Stomach (tissue), 9 donors: ENCODE data around the gene MCTP1. TPM values are rescaled to one million over a fixed set of nuclear protein-coding genes. Genes with fewer than 3 reads are reported as not detected.
A peak's percentile ranks its signal among the peaks of the same experiment; 100 is the strongest.

ENCODE experiments used
- DNase-seq, 2 donors: peaks; one replicate each; pipeline versions ENCODE4 v3.0.0 to v3.0.0-alpha.2; 2013 to 2019
- H3K27ac ChIP-seq, 5 donors: fragments of 200-600 bp in 4 of 5; sonication (generic) in 4 of 5; one replicate each; pipeline ENCODE4 v1.5.1; 2013 to 2019; ENCODE audit warnings: mild to moderate bottlenecking in 1 of 5, moderate library complexity in 1 of 5
- H3K27me3 ChIP-seq, 3 donors: fragments of 200-600 bp; sonication (generic); one replicate each; pipeline ENCODE4 v1.5.1; 2017 to 2019; ENCODE audit warnings: mixed run types in 1 of 3
- H3K36me3 ChIP-seq, 4 donors: fragments of 200-600 bp; sonication (generic); 1 replicate in 3 of 4; 2 replicates in 1 of 4; pipeline ENCODE4 v1.5.1; 2016 to 2019
- H3K4me1 ChIP-seq, 4 donors: fragments of 200-600 bp; sonication (generic); one replicate each; pipeline ENCODE4 v1.5.1; 2016 to 2019
- H3K4me3 ChIP-seq, 4 donors: fragments of 200-600 bp; sonication (generic) in 3 of 4; one replicate each; pipeline ENCODE4 v1.5.1; 2016 to 2019; ENCODE audit warnings: mild to moderate bottlenecking in 1 of 4
- H3K9me3 ChIP-seq, 4 donors: fragments of 200-600 bp; sonication (generic); one replicate each; pipeline ENCODE4 v1.5.1; 2016 to 2019
- EP300 ChIP-seq: sonication (generic); formaldehyde crosslinking; IDR thresholded peaks from one replicate; pipeline ENCODE4 v1.6.1; 2017; ENCODE audit warnings: antibody characterized with exemption
- POLR2A ChIP-seq, 4 donors: fragments of 450-650 bp; IDR thresholded peaks; one replicate each; pipeline ENCODE4 v1.6.1; 2016; ENCODE audit warnings: antibody characterized with exemption in 4 of 4, control low read depth in 2 of 4, mild to moderate bottlenecking in 1 of 4, moderate library complexity in 1 of 4
- POLR2AphosphoS5 ChIP-seq, 3 donors: sonication (generic); formaldehyde crosslinking; IDR thresholded peaks; one replicate each; pipeline ENCODE4 v1.6.1; 2016; ENCODE audit warnings: antibody characterized with exemption in 3 of 3
- WGBS, 5 donors: extraction: QIAGEN DNeasy Blood & Tissue Kit in 3 of 5; methylation state at CpG; one replicate each; pipeline versions ENCODE4 v1.1.5 to v1.1.7; 2013 to 2018; 5-methylcytosine and 5-hydroxymethylcytosine counted together
- intact Hi-C: fragments of 100-400 bp; cut with DNase I; formaldehyde crosslinking; loops from one replicate; pipeline ENCODE4 v1.15.1; 2023; ENCODE audit warnings: low total_unique reads
- polyA plus RNA-seq, 3 donors: library from polyadenylated mRNA; stranded (reverse); fragments of 200-250 nt; gene quantifications; one replicate each; pipeline ENCODE4 v1.2.3, GENCODE V29; 2013
- total RNA-seq, 5 donors: library from RNA; depleted of rRNA; stranded (reverse); fragments of >200 nt; gene quantifications; one replicate each; pipeline versions ENCODE4 v1.1.0 to v1.2.3, GENCODE V29; 2014 to 2016
- TF ChIP-seq, protein P1 (sequence below), 7 experiments: fragments of 450-650 bp in 4 of 7; fragments of 200-600 bp in 3 of 7; sonication (generic) in 3 of 7; IDR thresholded peaks; one replicate each; pipeline ENCODE4 v1.5.1; 2016 to 2019; ENCODE audit warnings: antibody characterized with exemption in 7 of 7, control low read depth in 2 of 7, mild to moderate bottlenecking in 1 of 7
- donor health status: healthy with polysubstance abuse.
- donor health status: Bipolar disorder and iron deficiency.
- donor health status: healthy.

Gene MCTP1
- total and polyA plus RNA-seq, 8 donors = 1.4 to 47.9 (median 11.3) TPM

DNA sequence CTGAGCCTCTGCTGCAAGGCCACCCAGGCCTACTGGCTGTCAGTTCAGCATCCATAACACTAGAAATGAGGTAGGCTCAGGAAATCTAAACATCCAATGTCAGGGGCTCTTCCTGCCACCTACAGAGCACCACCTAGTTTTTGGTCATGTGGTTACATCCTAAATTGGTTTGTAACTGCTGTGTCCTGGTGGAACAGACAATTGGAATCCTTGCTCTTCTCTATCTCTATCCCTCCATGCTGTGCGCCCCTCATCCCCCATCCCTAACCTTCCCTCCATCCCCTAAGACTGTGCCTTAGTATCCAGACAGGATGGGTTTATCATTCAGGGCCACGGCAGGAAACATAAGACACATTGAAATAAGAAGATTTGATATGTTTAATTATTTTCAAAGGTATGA is 11.4 kb upstream of the MCTP1 start:
- Histone ChIP-seq H3K4me3 (no peak overlapping the region), H3K9me3 (no peaks in the 10 kb centered on the region), H3K36me3 (no peaks in the 10 kb centered on the region), H3K27ac (no peak overlapping the region), H3K4me1 (no peaks in the 10 kb centered on the region), H3K27me3 (peaks cover 0 to 27% (median 0%) of the 10 kb centered on the region in 3 donors)
- DNase-seq = no peak
- intact Hi-C loops = no loop called here
- 80 to 89% (median 86%) methylated on average over 2 of the region's 2 CpGs for WGBS, 5 donors
- TF ChIP-seq POLR2AphosphoS5 (IDR thresholded peaks at IDR 0.05) (no peak), POLR2A (IDR thresholded peaks at IDR 0.05) (no peak), EP300 (no peak)
- TF ChIP-seq, protein P1, sequence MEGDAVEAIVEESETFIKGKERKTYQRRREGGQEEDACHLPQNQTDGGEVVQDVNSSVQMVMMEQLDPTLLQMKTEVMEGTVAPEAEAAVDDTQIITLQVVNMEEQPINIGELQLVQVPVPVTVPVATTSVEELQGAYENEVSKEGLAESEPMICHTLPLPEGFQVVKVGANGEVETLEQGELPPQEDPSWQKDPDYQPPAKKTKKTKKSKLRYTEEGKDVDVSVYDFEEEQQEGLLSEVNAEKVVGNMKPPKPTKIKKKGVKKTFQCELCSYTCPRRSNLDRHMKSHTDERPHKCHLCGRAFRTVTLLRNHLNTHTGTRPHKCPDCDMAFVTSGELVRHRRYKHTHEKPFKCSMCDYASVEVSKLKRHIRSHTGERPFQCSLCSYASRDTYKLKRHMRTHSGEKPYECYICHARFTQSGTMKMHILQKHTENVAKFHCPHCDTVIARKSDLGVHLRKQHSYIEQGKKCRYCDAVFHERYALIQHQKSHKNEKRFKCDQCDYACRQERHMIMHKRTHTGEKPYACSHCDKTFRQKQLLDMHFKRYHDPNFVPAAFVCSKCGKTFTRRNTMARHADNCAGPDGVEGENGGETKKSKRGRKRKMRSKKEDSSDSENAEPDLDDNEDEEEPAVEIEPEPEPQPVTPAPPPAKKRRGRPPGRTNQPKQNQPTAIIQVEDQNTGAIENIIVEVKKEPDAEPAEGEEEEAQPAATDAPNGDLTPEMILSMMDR (IDR thresholded peaks at IDR 0.05) = no peak

DNA sequence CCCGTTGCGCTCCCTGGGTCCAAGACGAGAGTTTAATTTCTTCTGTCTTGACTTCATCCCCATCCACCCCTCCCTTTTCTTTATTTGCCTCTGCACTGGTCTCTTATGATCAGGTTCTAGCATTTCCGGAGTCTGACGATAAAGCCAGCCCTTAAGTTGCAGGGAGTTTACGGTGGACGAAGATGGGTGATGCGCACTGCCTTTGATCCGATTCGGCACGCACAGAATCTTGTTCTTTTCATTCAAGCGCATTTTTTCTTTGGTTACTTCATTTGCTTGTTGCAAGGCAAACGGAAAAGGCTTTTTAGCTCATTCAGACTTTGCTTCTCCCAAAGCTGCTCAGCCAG is 488 bp upstream of the MCTP1 start:
- Histone ChIP-seq H3K36me3 (no peaks in the 10 kb centered on the region), H3K9me3 (no peaks in the 10 kb centered on the region), H3K27me3 (peaks cover 0 to 88% (median 60%) of the 10 kb centered on the region in 3 donors), H3K4me3 (peak overlapping the region; percentile 58 to 83 (median 68)), H3K4me1 (peaks cover 18 to 30% (median 25%) of the 10 kb centered on the region in 4 donors), H3K27ac (no peak overlapping the region)
- WGBS, 5 donors = 4 to 8% (median 7%) methylated on average over 13 of the region's 13 CpGs
- TF ChIP-seq POLR2AphosphoS5 (IDR thresholded peaks at IDR 0.05) (no peak), POLR2A (IDR thresholded peaks at IDR 0.05) (no peak), EP300 (no peak)
- TF ChIP-seq, protein P1 (IDR thresholded peaks at IDR 0.05) = no peak
- intact Hi-C loops = no loop called here
- DNase-seq = peak in 1 of 2 donors; percentile 32

DNA sequence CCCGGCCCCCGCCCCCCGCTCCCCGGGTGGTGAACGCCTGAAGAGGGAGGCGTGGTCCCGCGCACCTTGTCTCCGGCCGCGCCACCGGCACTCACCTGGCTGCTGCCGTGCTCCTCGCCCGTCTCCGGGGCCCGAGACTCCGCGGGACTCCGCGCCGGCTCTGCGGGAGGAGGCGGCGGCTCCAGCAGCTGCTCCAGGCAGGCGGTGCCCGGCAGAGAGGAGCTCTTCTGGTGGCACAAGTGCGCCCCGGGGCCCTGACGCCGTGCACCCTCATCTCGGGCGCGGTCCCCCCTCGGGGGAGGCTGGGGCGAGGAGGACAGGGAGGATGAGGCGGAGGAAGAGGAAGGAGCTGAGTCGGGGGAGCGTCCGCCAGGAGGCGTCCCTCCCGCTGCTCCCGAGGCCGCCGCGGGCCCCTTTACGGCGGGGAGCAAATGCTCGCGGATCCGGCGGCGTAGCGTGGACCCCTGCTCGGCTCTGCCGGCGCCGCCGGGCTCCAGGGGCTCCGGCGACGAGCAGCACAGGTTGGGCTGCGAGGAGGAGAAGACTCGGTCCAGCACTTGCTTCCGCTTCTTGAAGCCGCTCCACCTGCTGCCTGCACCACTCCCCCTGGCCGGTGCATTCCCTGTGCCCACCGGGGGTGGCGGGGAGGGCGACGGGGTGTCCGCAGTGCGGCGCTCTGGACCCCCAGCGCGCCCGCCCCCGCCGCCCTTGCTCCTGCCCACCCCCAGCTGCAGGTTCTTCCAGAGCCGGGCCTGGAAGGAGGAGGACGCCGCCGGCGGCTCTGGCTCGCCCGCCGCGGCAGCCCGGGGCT is 928 bp downstream of the MCTP1 start:
- no peaks in the 10 kb centered on the region for H3K36me3 ChIP-seq
- no peak for TF ChIP-seq EP300
- TF ChIP-seq, protein P1 (IDR thresholded peaks at IDR 0.05) = peak in 2 of 7 experiments; percentile 8 to 30
- peak overlapping the region; percentile 58 to 83 (median 68) for H3K4me3 ChIP-seq
- DNase-seq = peak; percentile 53 to 66
- no peaks in the 10 kb centered on the region for H3K9me3 ChIP-seq
- WGBS, 5 donors = 0 to 1% (median 1%) methylated on average over 48 to 89 of the region's 89 CpGs
- H3K27ac ChIP-seq = peak overlapping the region in 2 of 5 donors; percentile 10 to 52
- H3K27me3 ChIP-seq = peaks cover 0 to 94% (median 60%) of the 10 kb centered on the region in 3 donors
- H3K4me1 ChIP-seq = peaks cover 18 to 30% (median 25%) of the 10 kb centered on the region in 4 donors
- intact Hi-C loops = no loop called here

DNA sequence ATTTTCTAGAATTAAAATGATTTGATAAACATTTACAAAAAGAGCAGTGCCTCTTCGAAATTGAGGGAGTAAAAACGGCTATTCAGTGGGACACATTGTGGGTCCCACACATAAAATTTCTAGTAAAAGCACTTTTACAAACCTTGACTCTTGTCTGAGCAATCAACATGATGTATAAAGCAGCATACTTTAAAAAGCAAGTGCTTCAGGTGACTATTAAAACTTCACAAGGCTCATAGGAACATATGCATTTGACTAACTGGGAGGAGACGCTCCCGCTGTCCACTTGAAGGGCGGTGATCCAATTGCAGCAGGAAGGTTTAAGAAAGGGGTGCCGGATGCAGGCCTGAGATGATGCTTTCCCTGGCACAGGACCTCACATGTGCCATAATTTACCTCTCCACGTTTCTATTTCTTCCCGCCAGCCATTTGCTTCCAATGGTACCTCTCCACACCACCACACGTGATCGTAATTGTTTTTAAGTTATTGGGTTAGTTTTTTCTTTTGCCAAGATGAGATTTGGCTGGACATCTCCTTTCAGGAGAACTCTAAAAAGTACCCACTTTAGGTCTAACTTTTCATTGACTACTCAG is 1.8 kb downstream of the MCTP1 start:
- Histone ChIP-seq H3K4me1 (peaks cover 18 to 30% (median 25%) of the 10 kb centered on the region in 4 donors), H3K4me3 (peak overlapping the region; percentile 58 to 83 (median 68)), H3K9me3 (no peaks in the 10 kb centered on the region), H3K27ac (no peak overlapping the region), H3K27me3 (peaks cover 0 to 92% (median 60%) of the 10 kb centered on the region in 3 donors), H3K36me3 (no peaks in the 10 kb centered on the region)
- WGBS, 5 donors = 19 to 27% (median 23%) methylated on average over 10 of the region's 10 CpGs
- peak in 1 of 2 donors; percentile 7 for DNase-seq
- intact Hi-C loops = no loop called here
- TF ChIP-seq EP300 = no peak
- TF ChIP-seq, protein P1 (IDR thresholded peaks at IDR 0.05) = no peak
- no peak for TF ChIP-seq POLR2AphosphoS5 (IDR thresholded peaks at IDR 0.05)
- TF ChIP-seq POLR2A (IDR thresholded peaks at IDR 0.05) = no peak
